Measurements from ENCODE around the gene CRACR2B. TPM values are rescaled to one million over a fixed set of nuclear protein-coding genes. Genes with fewer than 3 reads are reported as not detected.

Gene CRACR2B
- total and polyA plus RNA-seq, 10 of the 15 experiments (the other 5 are each of a cell fraction or from before 2014, with no cell fraction given): 0.10 to 33.7 (median 12.7) TPM

GRCh38 chr11:855330-855674 is 27.6 kb downstream of the CRACR2B start:
- SMC1A ChIA-PET (ENCODE audit: uncharacterized antibody, unreplicated experiment): no interaction called here
- Histone ChIP-seq H3K4me2 (ENCODE audit: control insufficient read depth, insufficient read depth) (no peak overlapping the region), H4K20me1 (ENCODE audit: control insufficient read depth, insufficient read depth) (no peaks in the 10 kb centered on the region), H3K9ac (ENCODE audit: control insufficient read depth, insufficient read depth, low read length) (no peak overlapping the region), H3K9me3 (replicated peaks; ENCODE audit: control insufficient read depth, insufficient read depth, low read length) (no peaks in the 10 kb centered on the region), H2AFZ (ENCODE audit: control insufficient read depth, low read depth, low read length) (no peak overlapping the region), H3K27me3 (replicated peaks in 1 of 2; ENCODE audit: control insufficient read depth in 2 of 2, insufficient read depth in 2 of 2, low read length in 1 of 2) (no peaks in the 10 kb centered on the region), H3K79me2 (ENCODE audit: control insufficient read depth, insufficient read depth, low read length) (no peaks in the 10 kb centered on the region), H3K4me1 (ENCODE audit: control insufficient read depth, insufficient read depth, low read length) (no peaks in the 10 kb centered on the region), H3K4me3 (no peak overlapping the region), H3K36me3 (ENCODE audit: control insufficient read depth in 2 of 2, insufficient read depth in 2 of 2, low read length in 1 of 2) (no peaks in the 10 kb centered on the region), H3K27ac (ENCODE audit: control insufficient read depth, insufficient read depth) (no peak overlapping the region)
- ATAC-seq (no peak), DNase-seq (ENCODE audit: low read depth, low spot score) (no peak), FAIRE-seq (no peak)
- intact Hi-C loops (cut with micrococcal nuclease; ENCODE audit: unreplicated experiment) (no loop called here), in situ Hi-C loops (cut with MboI) (no loop called here)
- RAD21 ChIA-PET (ENCODE audit: unreplicated experiment): no interaction called here
- TF ChIP-seq ETV6 (conservative IDR thresholded peaks at IDR 0.05 in 1 of 2, IDR thresholded peaks at IDR 0.05 in 1 of 2; ENCODE audit: borderline replicate concordance in 1 of 2, low read depth in 1 of 2) (no peak), SIX5 (IDR thresholded peaks at IDR 0.05; ENCODE audit: low read depth, low read length, severe bottlenecking) (no peak), CHD2 (IDR thresholded peaks at IDR 0.05; ENCODE audit: borderline replicate concordance, low read depth, low read length) (no peak), LARP7 (IDR thresholded peaks at IDR 0.05) (no peak), SKIL (IDR thresholded peaks at IDR 0.05; ENCODE audit: low read depth, poor library complexity, severe bottlenecking) (no peak), NRF1 (conservative IDR thresholded peaks at IDR 0.05; ENCODE audit: low read depth, low read length) (no peak), NFIC (IDR thresholded peaks at IDR 0.05; ENCODE audit: low read depth, low read length) (no peak), HDGF (IDR thresholded peaks at IDR 0.05) (no peak), POLR2A (IDR thresholded peaks at IDR 0.05; ENCODE audit: low read depth, low read length) (no peak), TCF12 (IDR thresholded peaks at IDR 0.05; ENCODE audit: low read depth, low read length) (no peak), MTA3 (IDR thresholded peaks at IDR 0.05; ENCODE audit: borderline replicate concordance, low read length) (no peak), PML (IDR thresholded peaks at IDR 0.05; ENCODE audit: low read length) (no peak), BHLHE40 (IDR thresholded peaks at IDR 0.05; ENCODE audit: borderline replicate concordance in 1 of 2, low read depth in 2 of 2, low read length in 1 of 2) (no peak), CHD1 (IDR thresholded peaks at IDR 0.05; ENCODE audit: low read depth, low read length) (no peak), STAT3 (IDR thresholded peaks at IDR 0.05; ENCODE audit: low read depth, low read length) (no peak), NFXL1 (IDR thresholded peaks at IDR 0.05; ENCODE audit: borderline replicate concordance) (no peak), CEBPB (IDR thresholded peaks at IDR 0.05; ENCODE audit: borderline replicate concordance in 1 of 2, low read depth in 2 of 2, low read length in 2 of 2) (no peak)
- TF ChIP-seq, protein P1, sequence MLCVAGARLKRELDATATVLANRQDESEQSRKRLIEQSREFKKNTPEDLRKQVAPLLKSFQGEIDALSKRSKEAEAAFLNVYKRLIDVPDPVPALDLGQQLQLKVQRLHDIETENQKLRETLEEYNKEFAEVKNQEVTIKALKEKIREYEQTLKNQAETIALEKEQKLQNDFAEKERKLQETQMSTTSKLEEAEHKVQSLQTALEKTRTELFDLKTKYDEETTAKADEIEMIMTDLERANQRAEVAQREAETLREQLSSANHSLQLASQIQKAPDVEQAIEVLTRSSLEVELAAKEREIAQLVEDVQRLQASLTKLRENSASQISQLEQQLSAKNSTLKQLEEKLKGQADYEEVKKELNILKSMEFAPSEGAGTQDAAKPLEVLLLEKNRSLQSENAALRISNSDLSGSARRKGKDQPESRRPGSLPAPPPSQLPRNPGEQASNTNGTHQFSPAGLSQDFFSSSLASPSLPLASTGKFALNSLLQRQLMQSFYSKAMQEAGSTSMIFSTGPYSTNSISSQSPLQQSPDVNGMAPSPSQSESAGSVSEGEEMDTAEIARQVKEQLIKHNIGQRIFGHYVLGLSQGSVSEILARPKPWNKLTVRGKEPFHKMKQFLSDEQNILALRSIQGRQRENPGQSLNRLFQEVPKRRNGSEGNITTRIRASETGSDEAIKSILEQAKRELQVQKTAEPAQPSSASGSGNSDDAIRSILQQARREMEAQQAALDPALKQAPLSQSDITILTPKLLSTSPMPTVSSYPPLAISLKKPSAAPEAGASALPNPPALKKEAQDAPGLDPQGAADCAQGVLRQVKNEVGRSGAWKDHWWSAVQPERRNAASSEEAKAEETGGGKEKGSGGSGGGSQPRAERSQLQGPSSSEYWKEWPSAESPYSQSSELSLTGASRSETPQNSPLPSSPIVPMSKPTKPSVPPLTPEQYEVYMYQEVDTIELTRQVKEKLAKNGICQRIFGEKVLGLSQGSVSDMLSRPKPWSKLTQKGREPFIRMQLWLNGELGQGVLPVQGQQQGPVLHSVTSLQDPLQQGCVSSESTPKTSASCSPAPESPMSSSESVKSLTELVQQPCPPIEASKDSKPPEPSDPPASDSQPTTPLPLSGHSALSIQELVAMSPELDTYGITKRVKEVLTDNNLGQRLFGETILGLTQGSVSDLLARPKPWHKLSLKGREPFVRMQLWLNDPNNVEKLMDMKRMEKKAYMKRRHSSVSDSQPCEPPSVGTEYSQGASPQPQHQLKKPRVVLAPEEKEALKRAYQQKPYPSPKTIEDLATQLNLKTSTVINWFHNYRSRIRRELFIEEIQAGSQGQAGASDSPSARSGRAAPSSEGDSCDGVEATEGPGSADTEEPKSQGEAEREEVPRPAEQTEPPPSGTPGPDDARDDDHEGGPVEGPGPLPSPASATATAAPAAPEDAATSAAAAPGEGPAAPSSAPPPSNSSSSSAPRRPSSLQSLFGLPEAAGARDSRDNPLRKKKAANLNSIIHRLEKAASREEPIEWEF (IDR thresholded peaks at IDR 0.05; ENCODE audit: insufficient replicate concordance, low read depth, low read length): no peak
- TF ChIP-seq, protein P2, sequence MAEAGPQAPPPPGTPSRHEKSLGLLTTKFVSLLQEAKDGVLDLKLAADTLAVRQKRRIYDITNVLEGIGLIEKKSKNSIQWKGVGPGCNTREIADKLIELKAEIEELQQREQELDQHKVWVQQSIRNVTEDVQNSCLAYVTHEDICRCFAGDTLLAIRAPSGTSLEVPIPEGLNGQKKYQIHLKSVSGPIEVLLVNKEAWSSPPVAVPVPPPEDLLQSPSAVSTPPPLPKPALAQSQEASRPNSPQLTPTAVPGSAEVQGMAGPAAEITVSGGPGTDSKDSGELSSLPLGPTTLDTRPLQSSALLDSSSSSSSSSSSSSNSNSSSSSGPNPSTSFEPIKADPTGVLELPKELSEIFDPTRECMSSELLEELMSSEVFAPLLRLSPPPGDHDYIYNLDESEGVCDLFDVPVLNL (IDR thresholded peaks at IDR 0.05; ENCODE audit: low read depth, low read length): no peak
- WGBS (ENCODE audit: insufficient coverage, insufficient replicate concordance, low lambda C conversion rate, missing lambda C conversion rate): 38% methylated on average over 6 of the region's 7 CpGs
- CTCF ChIA-PET: no interaction called here
- BruUV-seq (replicated peaks): no TSS peak
- POLR2A ChIA-PET: interaction anchor here (0.6 kb wide), 1 partner anchor 210 kb away, joined by 4 read pairs; no protein-coding TSS in a partner anchor
